ENCODE results near the gene L3MBTL3. TPM values are rescaled to one million over a fixed set of nuclear protein-coding genes. Genes with fewer than 3 reads are reported as not detected.

L3MBTL3 gene
- total and polyA plus RNA-seq, 9 donors: 6.5 to 17.9 (median 13.5) TPM

- TF ChIP-seq EP300 (IDR thresholded peaks at IDR 0.05) (no peak), CTCF (IDR thresholded peaks at IDR 0.05) (no peak), POLR2A (IDR thresholded peaks at IDR 0.05) (no peak)
- intact Hi-C loops (cut with DNase I): no loop called here
- Histone ChIP-seq H3K27me3 (no peaks in the 10 kb centered on the region), H3K4me1 (ENCODE audit: insufficient read depth) (no peaks in the 10 kb centered on the region), H3K36me3 (no peaks in the 10 kb centered on the region), H3K9me3 (no peaks in the 10 kb centered on the region), H3K4me3 (no peak overlapping the region), H3K27ac (no peak overlapping the region)
- no peak for DNase-seq
- WGBS, 3 donors: 18 to 31% (median 19%) methylated on average over 3 of the region's 3 CpGs
These were observed 141.6 kb downstream of the L3MBTL3 start for GRCh38 chr6:130159956-130160355.

GRCh38 chr6:130161683-130162404, 143.5 kb downstream of the L3MBTL3 start:
- Histone ChIP-seq H3K27ac (no peak overlapping the region), H3K36me3 (no peaks in the 10 kb centered on the region), H3K4me1 (ENCODE audit: insufficient read depth) (no peaks in the 10 kb centered on the region), H3K27me3 (no peaks in the 10 kb centered on the region), H3K9me3 (no peaks in the 10 kb centered on the region), H3K4me3 (no peak overlapping the region)
- TF ChIP-seq POLR2A (IDR thresholded peaks at IDR 0.05) (no peak), EP300 (IDR thresholded peaks at IDR 0.05) (no peak), CTCF (IDR thresholded peaks at IDR 0.05) (no peak)
- intact Hi-C loops (cut with DNase I): no loop called here
- WGBS, 3 donors: 11 to 14% (median 13%) methylated on average over 6 of the region's 6 CpGs
- DNase-seq: no peak

- Histone ChIP-seq H3K4me1 (ENCODE audit: insufficient read depth) (no peaks in the 10 kb centered on the region), H3K9me3 (no peaks in the 10 kb centered on the region), H3K27ac (no peak overlapping the region), H3K4me3 (no peak overlapping the region), H3K36me3 (no peaks in the 10 kb centered on the region), H3K27me3 (no peaks in the 10 kb centered on the region)
- WGBS, 3 donors: 14 to 35% (median 17%) methylated on average over 2 of the region's 2 CpGs
- TF ChIP-seq POLR2A (IDR thresholded peaks at IDR 0.05) (no peak), CTCF (IDR thresholded peaks at IDR 0.05) (no peak), EP300 (IDR thresholded peaks at IDR 0.05) (no peak)
- intact Hi-C loops (cut with DNase I): no loop called here
- no peak for DNase-seq
These were observed 144.0 kb downstream of the L3MBTL3 start for GRCh38 chr6:130162421-130162820.

DNA sequence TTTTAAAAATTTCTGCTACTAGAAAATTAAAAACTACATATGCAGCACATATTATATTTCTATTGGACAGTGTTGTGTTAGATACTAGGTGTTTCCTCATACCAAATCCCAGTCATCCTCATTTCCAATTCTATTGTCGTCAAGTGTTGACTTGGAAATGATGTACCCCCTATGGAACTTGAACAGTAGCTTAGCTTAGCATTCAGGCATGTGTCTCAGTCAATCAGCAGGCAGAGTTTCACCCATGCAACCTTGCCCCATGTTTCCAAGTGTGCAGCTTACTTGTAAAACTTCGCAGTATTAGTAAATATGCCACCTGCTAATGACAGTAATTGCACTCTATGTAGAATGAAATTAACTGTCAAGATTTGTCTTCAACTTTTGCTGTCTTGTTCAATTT, 144.9 kb downstream of the L3MBTL3 start:
- Histone ChIP-seq H3K36me3 (no peaks in the 10 kb centered on the region), H3K27ac (no peak overlapping the region), H3K4me3 (no peak overlapping the region), H3K4me1 (ENCODE audit: insufficient read depth) (no peaks in the 10 kb centered on the region), H3K27me3 (no peaks in the 10 kb centered on the region), H3K9me3 (no peaks in the 10 kb centered on the region)
- WGBS, 3 donors: 92 to 97% (median 96%) methylated on average over 2 of the region's 2 CpGs
- TF ChIP-seq EP300 (IDR thresholded peaks at IDR 0.05) (no peak), POLR2A (IDR thresholded peaks at IDR 0.05) (no peak), CTCF (IDR thresholded peaks at IDR 0.05) (no peak)
- intact Hi-C loops (cut with DNase I): no loop called here
- no peak for DNase-seq
